Gastrocnemius medialis (tissue), 4 donors: ENCODE data around the gene CAPZB. TPM values are rescaled to one million over a fixed set of nuclear protein-coding genes. Genes with fewer than 3 reads are reported as not detected.

ENCODE experiments used
- ATAC-seq, 2 donors: fragments of 150-250 bp; one replicate each; pipeline ENCODE4 v1.9.1; 2016
- DNase-seq, 2 donors: peaks; one replicate each; pipeline ENCODE4 v3.0.0-alpha.2; 2019
- H3K27ac ChIP-seq, 4 donors: fragments of 200-600 bp; sonication (generic); 1 replicate in 1 of 4; 2 replicates in 3 of 4; pipeline ENCODE4 v1.5.1; 2016 to 2018; ENCODE audit warnings: mild to moderate bottlenecking in 2 of 4, moderate library complexity in 1 of 4
- H3K27me3 ChIP-seq, 3 donors: fragments of 200-600 bp; sonication (generic) in 2 of 3; 1 replicate in 1 of 3; 2 replicates in 2 of 3; pipeline versions ENCODE4 v1.5.1 to v1.6.0; 2016 to 2019; ENCODE audit warnings: mild to moderate bottlenecking in 1 of 3, moderate library complexity in 1 of 3
- H3K36me3 ChIP-seq, 2 donors: fragments of 200-600 bp; sonication (generic) in 1 of 2; one replicate each; pipeline ENCODE4 v1.5.1; 2017 to 2018
- H3K4me1 ChIP-seq, 2 donors: fragments of 200-600 bp; sonication (generic) in 1 of 2; one replicate each; pipeline ENCODE4 v1.5.1; 2016 to 2017; ENCODE audit warnings: mild to moderate bottlenecking in 2 of 2
- H3K4me3 ChIP-seq, 4 donors: fragments of 200-600 bp; sonication (generic) in 3 of 4; 1 replicate in 1 of 4; 2 replicates in 3 of 4; pipeline ENCODE4 v1.5.1; 2016 to 2019; ENCODE audit warnings: mild to moderate bottlenecking in 2 of 4
- H3K9me3 ChIP-seq, 3 donors: fragments of 200-600 bp; sonication (generic) in 2 of 3; 1 replicate in 1 of 3; 2 replicates in 2 of 3; pipeline ENCODE4 v1.5.1; 2016 to 2019
- POLR2A ChIP-seq, 2 donors: fragments of 450-650 bp; IDR thresholded peaks; one replicate each; pipeline ENCODE4 v1.6.1; 2017; ENCODE audit warnings: antibody characterized with exemption in 2 of 2, mild to moderate bottlenecking in 2 of 2, moderate library complexity in 2 of 2
- in situ Hi-C, 4 donors: fragments of 200-750 bp; cut with MboI; loops; one replicate each; pipeline versions ENCODE4 v1.15.0 to v1.8.0; 2017; ENCODE audit warnings: low sequenced_read_pairs in 4 of 4
- intact Hi-C: fragments of 100-400 bp; cut with DNase I; formaldehyde crosslinking; loops from one replicate; pipeline ENCODE4 v1.15.1; 2023; ENCODE audit warnings: low total_unique reads
- total RNA-seq, 4 donors: library from RNA; depleted of rRNA; stranded (reverse); fragments of >200 nt; gene quantifications; one replicate each; pipeline versions ENCODE4 v1.1.0 to v1.2.3, GENCODE V29; 2016
- TF ChIP-seq, protein P1 (sequence below), 5 experiments: fragments of 450-650 bp in 3 of 5; fragments of 200-600 bp in 2 of 5; sonication (generic) in 2 of 5; IDR thresholded peaks in 4 of 5; conservative IDR thresholded peaks in 1 of 5; 1 replicate in 4 of 5; 2 replicates in 1 of 5; pipeline ENCODE4 v1.5.1; 2016 to 2019; ENCODE audit warnings: antibody characterized with exemption in 5 of 5, mild to moderate bottlenecking in 3 of 5, moderate library complexity in 3 of 5

CAPZB gene
- total RNA-seq, 4 donors from 2014 or later = 48.6 to 93.8 (median 74.9) TPM

DNA sequence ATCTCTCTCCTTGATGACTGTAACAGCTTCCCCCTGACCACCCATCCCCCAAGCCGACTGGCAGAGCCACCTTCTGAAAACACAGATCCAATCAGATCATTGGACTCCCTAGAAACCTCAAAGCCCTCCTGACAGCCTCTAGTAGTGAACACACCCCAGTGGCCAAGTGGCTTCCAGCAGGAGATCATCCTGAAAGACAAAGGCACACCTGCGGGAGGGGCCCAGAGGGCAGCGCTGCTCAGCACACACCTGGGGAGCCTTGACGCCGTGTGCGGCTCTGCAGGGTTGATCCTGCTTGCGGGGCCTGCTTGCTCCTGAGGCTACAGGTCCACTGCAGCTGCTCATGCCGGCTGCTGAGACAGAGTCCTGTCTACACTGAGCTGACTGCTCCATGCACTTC is 131.7 kb downstream of the CAPZB start:
- H3K36me3 ChIP-seq = peaks cover 0 to 70% of the 10 kb centered on the region in 2 donors
- intact Hi-C loops = no loop called here

DNA sequence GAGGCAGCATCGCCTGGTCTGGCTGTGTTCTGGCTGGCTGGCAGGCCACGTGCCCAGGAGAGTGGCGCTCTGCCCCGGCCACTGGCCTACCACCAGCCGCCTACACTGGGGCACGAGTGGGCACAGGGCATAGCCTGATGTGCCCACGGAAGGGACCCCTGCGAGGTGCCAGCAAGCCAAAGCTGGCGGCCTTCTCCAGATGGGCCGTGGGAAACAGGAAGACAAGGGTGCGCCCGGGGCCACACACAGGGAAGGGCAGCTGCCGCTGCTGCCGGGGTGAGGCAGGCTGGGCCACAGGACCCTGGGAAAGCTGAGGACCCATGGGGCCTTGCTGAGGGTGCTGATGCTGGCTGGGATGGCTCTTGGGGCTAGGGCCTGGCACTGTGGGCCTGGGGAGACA is 132.5 kb downstream of the CAPZB start:
- TF ChIP-seq, protein P1, sequence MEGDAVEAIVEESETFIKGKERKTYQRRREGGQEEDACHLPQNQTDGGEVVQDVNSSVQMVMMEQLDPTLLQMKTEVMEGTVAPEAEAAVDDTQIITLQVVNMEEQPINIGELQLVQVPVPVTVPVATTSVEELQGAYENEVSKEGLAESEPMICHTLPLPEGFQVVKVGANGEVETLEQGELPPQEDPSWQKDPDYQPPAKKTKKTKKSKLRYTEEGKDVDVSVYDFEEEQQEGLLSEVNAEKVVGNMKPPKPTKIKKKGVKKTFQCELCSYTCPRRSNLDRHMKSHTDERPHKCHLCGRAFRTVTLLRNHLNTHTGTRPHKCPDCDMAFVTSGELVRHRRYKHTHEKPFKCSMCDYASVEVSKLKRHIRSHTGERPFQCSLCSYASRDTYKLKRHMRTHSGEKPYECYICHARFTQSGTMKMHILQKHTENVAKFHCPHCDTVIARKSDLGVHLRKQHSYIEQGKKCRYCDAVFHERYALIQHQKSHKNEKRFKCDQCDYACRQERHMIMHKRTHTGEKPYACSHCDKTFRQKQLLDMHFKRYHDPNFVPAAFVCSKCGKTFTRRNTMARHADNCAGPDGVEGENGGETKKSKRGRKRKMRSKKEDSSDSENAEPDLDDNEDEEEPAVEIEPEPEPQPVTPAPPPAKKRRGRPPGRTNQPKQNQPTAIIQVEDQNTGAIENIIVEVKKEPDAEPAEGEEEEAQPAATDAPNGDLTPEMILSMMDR (IDR thresholded peaks at IDR 0.05 in 4 of 5, conservative IDR thresholded peaks at IDR 0.05 in 1 of 5) = no peak
- TF ChIP-seq POLR2A (IDR thresholded peaks at IDR 0.05) = no peak
- ATAC-seq (no peak), DNase-seq (no peak)
- peaks cover 0 to 70% of the 10 kb centered on the region in 2 donors for H3K36me3 ChIP-seq
- no peak overlapping the region for H3K4me3 ChIP-seq
- intact Hi-C loops = no loop called here
- peak overlapping the region in 2 of 4 donors; percentile 3 to 6 for H3K27ac ChIP-seq
- H3K27me3 ChIP-seq = no peaks in the 10 kb centered on the region
- in situ Hi-C loops = no loop called here
- H3K9me3 ChIP-seq = no peaks in the 10 kb centered on the region
- no peaks in the 10 kb centered on the region for H3K4me1 ChIP-seq

More for the DNA sequence above, 131.7 kb downstream of the CAPZB start:
- no peaks in the 10 kb centered on the region for H3K27me3 ChIP-seq
- in situ Hi-C loops = no loop called here
- H3K4me3 ChIP-seq = no peak overlapping the region
- H3K4me1 ChIP-seq = no peaks in the 10 kb centered on the region
- no peak overlapping the region for H3K27ac ChIP-seq
- DNase-seq (no peak), ATAC-seq (no peak)
- no peak for TF ChIP-seq POLR2A (IDR thresholded peaks at IDR 0.05)
- TF ChIP-seq, protein P1 (IDR thresholded peaks at IDR 0.05 in 4 of 5, conservative IDR thresholded peaks at IDR 0.05 in 1 of 5) = no peak
- H3K9me3 ChIP-seq = no peaks in the 10 kb centered on the region

DNA sequence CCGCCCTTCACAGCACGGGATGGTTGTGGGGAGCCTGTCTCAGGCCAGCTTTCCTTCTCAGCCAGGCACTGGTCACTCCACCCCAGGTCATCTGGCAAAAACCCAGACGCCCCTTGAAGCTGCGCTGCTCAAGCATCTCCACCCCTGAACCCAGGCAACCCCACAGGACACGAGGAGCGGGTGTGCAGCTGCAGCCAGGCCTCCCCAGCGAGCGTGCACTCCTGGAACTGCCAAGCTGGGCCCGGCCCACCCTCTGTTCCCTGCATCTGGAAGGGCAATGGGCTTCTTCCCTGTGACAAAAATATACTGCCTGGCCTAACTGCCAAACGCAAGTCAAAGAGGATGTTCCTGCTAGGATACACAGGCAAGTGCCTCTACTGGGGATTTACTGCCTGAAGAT is 133.5 kb downstream of the CAPZB start:
- in situ Hi-C loops (no loop called here), intact Hi-C loops (no loop called here)
- no peak for TF ChIP-seq POLR2A (IDR thresholded peaks at IDR 0.05)
- TF ChIP-seq, protein P1 (IDR thresholded peaks at IDR 0.05 in 4 of 5, conservative IDR thresholded peaks at IDR 0.05 in 1 of 5) = no peak
- Histone ChIP-seq H3K4me1 (no peaks in the 10 kb centered on the region), H3K27ac (peak overlapping the region in 1 of 4 donors; percentile 15), H3K27me3 (no peaks in the 10 kb centered on the region), H3K4me3 (no peak overlapping the region), H3K9me3 (no peaks in the 10 kb centered on the region), H3K36me3 (peaks cover 0 to 67% of the 10 kb centered on the region in 2 donors)
- no peak for DNase-seq
- no peak for ATAC-seq

DNA sequence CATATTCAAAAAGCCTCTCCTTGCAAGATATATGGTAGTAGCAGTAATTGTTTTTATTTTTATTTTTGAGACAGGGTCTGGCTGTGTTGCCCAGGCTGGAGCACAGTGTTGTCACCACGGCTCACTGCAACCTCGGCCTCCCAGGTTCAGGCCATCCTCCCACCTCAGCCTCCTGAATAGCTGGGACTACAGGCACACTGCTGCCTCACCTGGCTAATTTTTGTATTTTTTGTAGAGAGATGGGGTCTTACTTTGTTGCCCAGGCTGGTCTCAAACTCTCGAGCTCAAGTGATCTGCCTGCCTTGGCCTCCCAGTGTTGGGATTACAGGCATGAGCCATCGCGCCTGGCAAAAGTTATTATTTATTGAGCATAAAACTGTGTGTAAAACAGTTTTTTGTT is 134.8 kb downstream of the CAPZB start:
- peaks cover 0 to 54% of the 10 kb centered on the region in 2 donors for H3K36me3 ChIP-seq
- in situ Hi-C loops = no loop called here

More for the DNA sequence above, 134.8 kb downstream of the CAPZB start:
- intact Hi-C loops = no loop called here
- no peak overlapping the region for H3K4me3 ChIP-seq
- H3K27ac ChIP-seq = no peak overlapping the region
- H3K9me3 ChIP-seq = no peaks in the 10 kb centered on the region
- TF ChIP-seq POLR2A (IDR thresholded peaks at IDR 0.05) = no peak
- TF ChIP-seq, protein P1 (IDR thresholded peaks at IDR 0.05 in 4 of 5, conservative IDR thresholded peaks at IDR 0.05 in 1 of 5) = no peak
- H3K27me3 ChIP-seq = no peaks in the 10 kb centered on the region
- DNase-seq (no peak), ATAC-seq (no peak)
- H3K4me1 ChIP-seq = no peaks in the 10 kb centered on the region
